KMS-11 (cell line): ENCODE results near the gene IMMP2L.

Experiments used
- H2AFZ ChIP-seq: fragments of 200-600 bp; sonication (generic); 2 replicates; pipeline ENCODE4 v1.6.1; 2016; ENCODE audit warnings: antibody characterized with exemption, mixed run types, low read depth
- H3K27ac ChIP-seq: fragments of 200-600 bp; sonication (generic); 2 replicates; pipeline ENCODE4 v1.6.1; 2016; ENCODE audit warnings: mild to moderate bottlenecking, mixed run types
- H3K27me3 ChIP-seq: fragments of 200-600 bp; sonication (generic); 2 replicates; pipeline ENCODE4 v1.6.1; 2017; ENCODE audit warnings: mild to moderate bottlenecking, low read depth, mixed run types, moderate library complexity; ENCODE audit not compliant: insufficient read depth
- H3K36me3 ChIP-seq: fragments of 200-600 bp; sonication (generic); 2 replicates; pipeline ENCODE4 v1.6.1; 2017; ENCODE audit warnings: mild to moderate bottlenecking, mixed run types; ENCODE audit not compliant: insufficient read depth
- H3K4me1 ChIP-seq: fragments of 200-600 bp; sonication (generic); 2 replicates; pipeline ENCODE4 v1.6.1; 2016; ENCODE audit warnings: mild to moderate bottlenecking, low read depth, mixed run types; ENCODE audit not compliant: poor library complexity, severe bottlenecking
- H3K4me2 ChIP-seq: fragments of 200-600 bp; sonication (generic); 2 replicates; pipeline ENCODE4 v1.7.0; 2016; ENCODE audit warnings: mild to moderate bottlenecking, mixed run types
- H3K4me3 ChIP-seq: fragments of 200-600 bp; sonication (generic); IDR thresholded peaks from 2 replicates; pipeline ENCODE4 v1.6.1; 2017; ENCODE audit warnings: low read depth, low read length, mixed read lengths; ENCODE audit not compliant: insufficient read depth
- H3K79me2 ChIP-seq: fragments of 200-600 bp; sonication (generic); 2 replicates; pipeline ENCODE4 v1.6.1; 2016; ENCODE audit warnings: low read depth, mixed run types; ENCODE audit not compliant: insufficient read depth
- H3K9ac ChIP-seq: fragments of 200-600 bp; sonication (generic); 2 replicates; pipeline ENCODE4 v1.6.1; 2016; ENCODE audit warnings: mild to moderate bottlenecking, mixed run types
- H4K20me1 ChIP-seq: fragments of 200-600 bp; sonication (generic); 2 replicates; pipeline ENCODE4 v1.6.1; 2016; ENCODE audit warnings: mild to moderate bottlenecking, mixed run types; ENCODE audit not compliant: insufficient read depth
- TF ChIP-seq, protein P1 (sequence below): fragments of 200-600 bp; sonication (generic); conservative IDR thresholded peaks from 2 replicates; pipeline ENCODE4 v1.6.1; 2017; ENCODE audit warnings: low read depth, mild to moderate bottlenecking, antibody characterized with exemption, low read length, moderate library complexity, mixed read lengths

Gene IMMP2L

DNA sequence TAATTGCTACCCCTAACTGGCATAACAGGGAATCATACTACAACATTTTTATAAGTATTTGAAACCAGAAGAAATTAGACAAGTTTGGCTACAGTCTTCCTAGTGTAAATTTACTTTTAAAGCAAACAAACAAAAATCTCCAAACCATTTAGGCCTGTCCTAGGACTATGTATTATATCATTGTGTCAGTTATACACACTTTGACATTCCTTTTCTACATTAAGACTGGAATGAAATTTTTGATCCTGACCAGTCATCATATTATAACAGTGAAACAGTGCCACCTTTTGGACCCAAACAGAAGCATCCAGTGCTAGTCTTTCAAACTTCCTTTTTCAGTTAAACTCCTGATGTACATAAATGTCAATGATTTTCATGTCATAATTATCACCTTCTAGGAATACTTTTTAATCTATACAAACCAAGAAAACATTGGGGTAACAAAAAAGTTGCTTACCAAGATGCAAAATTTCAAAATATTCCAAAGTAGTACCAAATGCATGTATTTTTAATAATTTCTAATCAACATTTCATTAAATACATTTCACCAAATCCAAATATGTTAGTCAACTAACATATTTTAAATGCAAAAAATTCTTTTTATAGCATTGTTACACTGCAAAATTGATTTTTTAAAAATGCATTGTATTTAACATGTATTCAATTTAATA lies 75.7 kb downstream of the IMMP2L start:
- H3K79me2 ChIP-seq = no peaks in the 10 kb centered on the region
- no peak overlapping the region for H3K9ac ChIP-seq
- no peaks in the 10 kb centered on the region for H3K36me3 ChIP-seq
- H2AFZ ChIP-seq = no peak overlapping the region
- no peak overlapping the region for H3K4me2 ChIP-seq
- H3K27me3 ChIP-seq = no peaks in the 10 kb centered on the region
- H4K20me1 ChIP-seq = no peaks in the 10 kb centered on the region
- no peak overlapping the region for H3K27ac ChIP-seq
- no peak overlapping the region for H3K4me3 ChIP-seq
- TF ChIP-seq, protein P1, sequence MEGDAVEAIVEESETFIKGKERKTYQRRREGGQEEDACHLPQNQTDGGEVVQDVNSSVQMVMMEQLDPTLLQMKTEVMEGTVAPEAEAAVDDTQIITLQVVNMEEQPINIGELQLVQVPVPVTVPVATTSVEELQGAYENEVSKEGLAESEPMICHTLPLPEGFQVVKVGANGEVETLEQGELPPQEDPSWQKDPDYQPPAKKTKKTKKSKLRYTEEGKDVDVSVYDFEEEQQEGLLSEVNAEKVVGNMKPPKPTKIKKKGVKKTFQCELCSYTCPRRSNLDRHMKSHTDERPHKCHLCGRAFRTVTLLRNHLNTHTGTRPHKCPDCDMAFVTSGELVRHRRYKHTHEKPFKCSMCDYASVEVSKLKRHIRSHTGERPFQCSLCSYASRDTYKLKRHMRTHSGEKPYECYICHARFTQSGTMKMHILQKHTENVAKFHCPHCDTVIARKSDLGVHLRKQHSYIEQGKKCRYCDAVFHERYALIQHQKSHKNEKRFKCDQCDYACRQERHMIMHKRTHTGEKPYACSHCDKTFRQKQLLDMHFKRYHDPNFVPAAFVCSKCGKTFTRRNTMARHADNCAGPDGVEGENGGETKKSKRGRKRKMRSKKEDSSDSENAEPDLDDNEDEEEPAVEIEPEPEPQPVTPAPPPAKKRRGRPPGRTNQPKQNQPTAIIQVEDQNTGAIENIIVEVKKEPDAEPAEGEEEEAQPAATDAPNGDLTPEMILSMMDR = peak; percentile 81
- no peaks in the 10 kb centered on the region for H3K4me1 ChIP-seq

DNA sequence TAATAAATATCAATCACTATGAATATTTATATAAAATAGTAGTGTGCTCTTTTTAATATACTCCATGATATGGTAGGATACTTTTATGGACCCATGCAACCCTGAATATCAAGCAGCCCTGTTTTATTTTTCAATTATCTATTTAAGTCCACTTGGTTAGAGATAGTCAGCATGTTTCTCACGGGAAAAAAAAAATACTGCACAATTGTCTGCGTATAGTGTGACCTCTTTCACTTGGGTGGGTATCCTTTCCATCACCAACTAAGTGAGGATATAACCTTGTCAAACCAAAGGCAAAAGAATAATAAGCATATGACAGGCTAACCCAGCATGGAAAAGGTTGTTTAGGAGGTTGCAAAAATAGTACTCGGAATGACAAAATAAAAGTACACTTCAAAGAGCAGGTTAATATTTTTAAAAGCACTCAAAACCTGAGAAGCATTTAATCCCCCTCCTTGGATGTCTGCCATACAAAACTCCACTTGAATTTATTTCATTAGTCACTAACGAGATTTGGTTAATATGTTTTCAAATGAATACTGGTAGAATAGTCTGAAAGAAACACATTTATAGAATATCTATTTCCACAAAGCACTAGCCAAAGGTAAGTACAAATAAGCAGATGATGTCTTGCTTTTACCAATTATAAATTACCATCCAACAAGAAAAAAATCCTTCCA lies 76.5 kb downstream of the IMMP2L start:
- Histone ChIP-seq H3K4me1 (no peaks in the 10 kb centered on the region), H3K9ac (no peak overlapping the region), H3K79me2 (no peaks in the 10 kb centered on the region), H3K4me3 (no peak overlapping the region), H2AFZ (no peak overlapping the region), H3K27ac (no peak overlapping the region), H3K27me3 (no peaks in the 10 kb centered on the region), H4K20me1 (no peaks in the 10 kb centered on the region), H3K4me2 (no peak overlapping the region), H3K36me3 (no peaks in the 10 kb centered on the region)
- TF ChIP-seq, protein P1 = no peak

DNA sequence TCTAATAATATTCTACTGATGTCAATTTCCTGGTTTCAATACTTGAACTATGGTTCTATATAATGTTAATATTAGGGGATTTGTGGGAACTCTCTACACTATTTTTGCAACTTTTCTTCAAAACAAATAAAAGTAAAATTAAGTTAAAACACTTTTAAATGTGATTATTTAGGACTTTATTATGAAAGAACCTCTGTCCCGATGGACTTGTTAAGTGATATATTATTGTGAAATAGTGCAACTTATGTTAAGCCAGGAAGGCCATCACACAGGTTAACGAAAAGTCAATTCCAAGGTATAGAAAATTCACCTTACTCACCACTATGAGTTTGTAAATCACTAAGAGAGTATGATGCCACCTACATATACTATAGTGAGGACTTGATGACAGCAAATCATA lies 79.2 kb downstream of the IMMP2L start:
- H3K4me2 ChIP-seq = no peak overlapping the region
- H3K9ac ChIP-seq = no peak overlapping the region
- H3K4me1 ChIP-seq = no peaks in the 10 kb centered on the region
- H3K79me2 ChIP-seq = no peaks in the 10 kb centered on the region
- no peaks in the 10 kb centered on the region for H3K27me3 ChIP-seq
- H2AFZ ChIP-seq = no peak overlapping the region
- H3K36me3 ChIP-seq = no peaks in the 10 kb centered on the region
- no peak overlapping the region for H3K4me3 ChIP-seq
- no peak overlapping the region for H3K27ac ChIP-seq
- H4K20me1 ChIP-seq = no peaks in the 10 kb centered on the region
- TF ChIP-seq, protein P1 = no peak

- no peak overlapping the region for H2AFZ ChIP-seq
- TF ChIP-seq, protein P1 = no peak
- no peaks in the 10 kb centered on the region for H4K20me1 ChIP-seq
- no peaks in the 10 kb centered on the region for H3K79me2 ChIP-seq
- no peak overlapping the region for H3K27ac ChIP-seq
- H3K9ac ChIP-seq = no peak overlapping the region
- no peak overlapping the region for H3K4me3 ChIP-seq
- H3K27me3 ChIP-seq = no peaks in the 10 kb centered on the region
- H3K4me2 ChIP-seq = no peak overlapping the region
- no peaks in the 10 kb centered on the region for H3K4me1 ChIP-seq
- no peaks in the 10 kb centered on the region for H3K36me3 ChIP-seq
Observed at GRCh38 chr7:111477462-111478225, 84.6 kb downstream of the IMMP2L start.
